GM10266 (cell line): ENCODE results near the gene NRSN1.

Source experiments
- DNase-seq: peaks from one replicate; pipeline ENCODE4 v3.0.0; 2012; ENCODE audit errors: extremely low spot score
- CTCF ChIP-seq: IDR thresholded peaks from 2 replicates; pipeline ENCODE4 v1.5.1; 2012; ENCODE audit warnings: mild to moderate bottlenecking, low read depth; ENCODE audit not compliant: control insufficient read depth, insufficient read depth; ENCODE audit errors: missing control alignments

NRSN1 gene

GRCh38 chr6:24125980-24126379 lies at the start of gene NRSN1:
TSS of gene NRSN1 (plus strand) at chr6:24126215. CDS start at chr6:24134328, 8,113 bp downstream.
- peak; percentile 21 for DNase-seq
- TF ChIP-seq CTCF: no peak

GRCh38 chr6:24078200-24078599 lies 47.8 kb upstream of the NRSN1 start:
- TF ChIP-seq CTCF: no peak
- no peak for DNase-seq

GRCh38 chr6:24079076-24079475 lies 46.9 kb upstream of the NRSN1 start:
- TF ChIP-seq CTCF: no peak
- DNase-seq: no peak

- no peak for TF ChIP-seq CTCF
- DNase-seq: no peak
Measured at GRCh38 chr6:24080711-24081110, 45.3 kb upstream of the NRSN1 start.

GRCh38 chr6:24089736-24090135 lies 36.3 kb upstream of the NRSN1 start:
- TF ChIP-seq CTCF: no peak
- no peak for DNase-seq

GRCh38 chr6:24092407-24092806 lies 33.6 kb upstream of the NRSN1 start:
- TF ChIP-seq CTCF: no peak
- DNase-seq: no peak

- TF ChIP-seq CTCF: no peak
- no peak for DNase-seq
Measured at GRCh38 chr6:24093381-24093780, 32.6 kb upstream of the NRSN1 start.
